CD4-positive, alpha-beta T cell treated with Interleukin-6 at 100 ng/mL for 8 hours (primary cell): ENCODE results near the gene CFAP210.
"Not testable (repeated sequence)": the region's sequence is repeated elsewhere in the genome, so short reads cannot be mapped to it uniquely, and the experiment has no call there.

Source experiments
- DNase-seq: peaks from one replicate; pipeline ENCODE4 v3.0.0-alpha.2; 2020; ENCODE audit warnings: mixed read lengths, low spot score

Gene CFAP210

GRCh38 chr2:169620509-169620908, 73.7 kb downstream of the CFAP210 start:
- DNase-seq = no peak

- DNase-seq = no peak
Observed at GRCh38 chr2:169619946-169620345, 74.3 kb downstream of the CFAP210 start.

- not testable (repeated sequence) for DNase-seq
Observed at GRCh38 chr2:169615982-169616381, 78.2 kb downstream of the CFAP210 start.

- no peak for DNase-seq
Observed at GRCh38 chr2:169613876-169614275, 80.3 kb downstream of the CFAP210 start.

GRCh38 chr2:169609264-169609663, 84.9 kb downstream of the CFAP210 start:
- DNase-seq = no peak

GRCh38 chr2:169599568-169599967, 94.6 kb downstream of the CFAP210 start:
- DNase-seq = no peak

- DNase-seq = no peak
Observed at GRCh38 chr2:169598982-169599381, 95.2 kb downstream of the CFAP210 start.

GRCh38 chr2:169596546-169596945, 97.7 kb downstream of the CFAP210 start:
- not testable (repeated sequence) for DNase-seq
